HEK293 (cell line): Measurements from ENCODE around the gene VHLL.
A peak's percentile ranks its signal among the peaks of the same experiment; 100 is the strongest.

ENCODE experiments used
- GLI4 ChIP-seq: fragments of 450-650 bp; formaldehyde crosslinking; IDR thresholded peaks from 2 replicates; pipeline ENCODE4 v1.5.1; 2016; ENCODE audit warnings: missing biosample characterization, missing genetic modification characterization
- KLF1 ChIP-seq: fragments of 450-650 bp; formaldehyde crosslinking; IDR thresholded peaks from 2 replicates; pipeline ENCODE4 v1.5.1; 2016; ENCODE audit warnings: missing biosample characterization, missing genetic modification characterization
- MEIS1 ChIP-seq: sonication (generic); formaldehyde crosslinking; IDR thresholded peaks from 2 replicates; pipeline ENCODE4 v1.8.1; 2022; ENCODE audit warnings: missing genetic modification reagents, mild to moderate bottlenecking, borderline replicate concordance
- WT1 ChIP-seq: fragments of 450-650 bp; formaldehyde crosslinking; IDR thresholded peaks from 2 replicates; pipeline ENCODE4 v1.5.1; 2016; ENCODE audit warnings: missing biosample characterization, missing genetic modification characterization
- ZBTB48 ChIP-seq: fragments of 450-650 bp; formaldehyde crosslinking; IDR thresholded peaks from 2 replicates; pipeline ENCODE4 v1.5.1; 2016; ENCODE audit warnings: missing biosample characterization, missing genetic modification characterization
- ZBTB8A ChIP-seq: fragments of 450-650 bp; formaldehyde crosslinking; IDR thresholded peaks from 2 replicates; pipeline ENCODE4 v1.5.1; 2016; ENCODE audit warnings: missing biosample characterization, missing genetic modification characterization
- ZFP69B ChIP-seq: fragments of 450-650 bp; formaldehyde crosslinking; IDR thresholded peaks from 2 replicates; pipeline ENCODE4 v1.5.1; 2016; ENCODE audit warnings: missing biosample characterization, missing genetic modification characterization
- ZNF155 ChIP-seq: fragments of 450-650 bp; formaldehyde crosslinking; IDR thresholded peaks from 2 replicates; pipeline ENCODE4 v1.5.1; 2016; ENCODE audit warnings: missing biosample characterization, missing genetic modification characterization
- ZNF157 ChIP-seq: fragments of 450-650 bp; formaldehyde crosslinking; IDR thresholded peaks from 2 replicates; pipeline ENCODE4 v1.5.1; 2016; ENCODE audit warnings: missing biosample characterization, missing genetic modification characterization
- ZNF211 ChIP-seq: fragments of 450-650 bp; formaldehyde crosslinking; IDR thresholded peaks from 2 replicates; pipeline ENCODE4 v1.5.1; 2016; ENCODE audit warnings: low read depth, missing biosample characterization, missing genetic modification characterization
- ZNF366 ChIP-seq: fragments of 450-650 bp; formaldehyde crosslinking; conservative IDR thresholded peaks from 2 replicates; pipeline ENCODE4 v1.5.1; 2016; ENCODE audit warnings: missing biosample characterization, missing genetic modification characterization
- ZNF391 ChIP-seq: fragments of 450-650 bp; formaldehyde crosslinking; IDR thresholded peaks from 2 replicates; pipeline ENCODE4 v1.5.1; 2016; ENCODE audit warnings: low read depth, missing biosample characterization, missing genetic modification characterization, borderline replicate concordance
- ZNF404 ChIP-seq: fragments of 450-650 bp; formaldehyde crosslinking; IDR thresholded peaks from 2 replicates; pipeline ENCODE4 v1.5.1; 2017; ENCODE audit warnings: missing biosample characterization, missing genetic modification characterization
- ZNF423 ChIP-seq: fragments of 450-650 bp; formaldehyde crosslinking; IDR thresholded peaks from 2 replicates; pipeline ENCODE4 v1.5.1; 2016; ENCODE audit warnings: missing biosample characterization, missing genetic modification characterization
- ZNF473 ChIP-seq: fragments of 450-650 bp; formaldehyde crosslinking; IDR thresholded peaks from 2 replicates; pipeline ENCODE4 v1.5.1; 2017; ENCODE audit warnings: missing biosample characterization, missing genetic modification characterization
- ZNF501 ChIP-seq: fragments of 450-650 bp; formaldehyde crosslinking; IDR thresholded peaks from 2 replicates; pipeline ENCODE4 v1.5.1; 2016; ENCODE audit warnings: missing biosample characterization, missing genetic modification characterization
- ZNF521 ChIP-seq: fragments of 450-650 bp; formaldehyde crosslinking; IDR thresholded peaks from 2 replicates; pipeline ENCODE4 v1.5.1; 2017; ENCODE audit warnings: missing biosample characterization, mild to moderate bottlenecking, missing genetic modification characterization
- ZNF529 ChIP-seq: fragments of 450-650 bp; formaldehyde crosslinking; IDR thresholded peaks from 2 replicates; pipeline ENCODE4 v1.5.1; 2017; ENCODE audit warnings: missing genetic modification characterization, missing biosample characterization; ENCODE audit not compliant: insufficient replicate concordance
- ZNF549 ChIP-seq: fragments of 450-650 bp; IDR thresholded peaks from 2 replicates; pipeline ENCODE4 v1.5.1; 2018; ENCODE audit warnings: missing biosample characterization, missing genetic modification characterization, mild to moderate bottlenecking, inconsistent platforms, moderate library complexity
- ZNF571 ChIP-seq: fragments of 450-650 bp; formaldehyde crosslinking; IDR thresholded peaks from 2 replicates; pipeline ENCODE4 v1.5.0; 2017; ENCODE audit warnings: missing biosample characterization, missing genetic modification characterization
- ZNF610 ChIP-seq: fragments of 450-650 bp; formaldehyde crosslinking; IDR thresholded peaks from 2 replicates; pipeline ENCODE4 v1.5.1; 2016; ENCODE audit warnings: missing biosample characterization, missing genetic modification characterization, borderline replicate concordance
- ZNF623 ChIP-seq: fragments of 450-650 bp; formaldehyde crosslinking; IDR thresholded peaks from 2 replicates; pipeline ENCODE4 v1.5.1; 2016; ENCODE audit warnings: missing biosample characterization, missing genetic modification characterization
- ZNF654 ChIP-seq: fragments of 450-650 bp; formaldehyde crosslinking; IDR thresholded peaks from 2 replicates; pipeline ENCODE4 v1.5.1; 2016; ENCODE audit warnings: low read depth, missing biosample characterization, missing genetic modification characterization
- ZNF677 ChIP-seq: fragments of 450-650 bp; IDR thresholded peaks from 2 replicates; pipeline ENCODE4 v1.5.0; 2018; ENCODE audit warnings: missing biosample characterization, mild to moderate bottlenecking, missing genetic modification characterization, moderate library complexity
- ZNF747 ChIP-seq: fragments of 450-650 bp; formaldehyde crosslinking; IDR thresholded peaks from 2 replicates; pipeline ENCODE4 v1.5.1; 2016; ENCODE audit warnings: missing biosample characterization, missing genetic modification characterization
- TF ChIP-seq, protein P1 (sequence below): sonication (generic); formaldehyde crosslinking; IDR thresholded peaks from 2 replicates; pipeline ENCODE4 v1.8.1; 2022; ENCODE audit warnings: mild to moderate bottlenecking, moderate library complexity, missing genetic modification reagents
- TF ChIP-seq, protein P2 (sequence below): fragments of 450-650 bp; formaldehyde crosslinking; IDR thresholded peaks from 2 replicates; pipeline ENCODE4 v1.5.1; 2016; ENCODE audit warnings: missing biosample characterization, missing genetic modification characterization, borderline replicate concordance
- TF ChIP-seq, protein P3 (sequence below): fragments of 450-650 bp; formaldehyde crosslinking; optimal IDR thresholded peaks from 2 replicates; pipeline ENCODE3; 2016; ENCODE audit warnings: missing biosample characterization, mild to moderate bottlenecking, missing genetic modification characterization
- TF ChIP-seq, protein P4 (sequence below): fragments of 450-650 bp; formaldehyde crosslinking; IDR thresholded peaks from 2 replicates; pipeline ENCODE4 v1.5.1; 2016; ENCODE audit warnings: missing biosample characterization, missing genetic modification characterization
- TF ChIP-seq, protein P5 (sequence below): fragments of 450-650 bp; formaldehyde crosslinking; IDR thresholded peaks from 2 replicates; pipeline ENCODE4 v1.5.1; 2016; ENCODE audit warnings: missing biosample characterization, missing genetic modification characterization
- TF ChIP-seq, protein P6 (sequence below): fragments of 450-650 bp; formaldehyde crosslinking; IDR thresholded peaks from 2 replicates; pipeline ENCODE4 v1.5.1; 2016; ENCODE audit warnings: missing biosample characterization, missing genetic modification characterization

The VHLL gene

DNA sequence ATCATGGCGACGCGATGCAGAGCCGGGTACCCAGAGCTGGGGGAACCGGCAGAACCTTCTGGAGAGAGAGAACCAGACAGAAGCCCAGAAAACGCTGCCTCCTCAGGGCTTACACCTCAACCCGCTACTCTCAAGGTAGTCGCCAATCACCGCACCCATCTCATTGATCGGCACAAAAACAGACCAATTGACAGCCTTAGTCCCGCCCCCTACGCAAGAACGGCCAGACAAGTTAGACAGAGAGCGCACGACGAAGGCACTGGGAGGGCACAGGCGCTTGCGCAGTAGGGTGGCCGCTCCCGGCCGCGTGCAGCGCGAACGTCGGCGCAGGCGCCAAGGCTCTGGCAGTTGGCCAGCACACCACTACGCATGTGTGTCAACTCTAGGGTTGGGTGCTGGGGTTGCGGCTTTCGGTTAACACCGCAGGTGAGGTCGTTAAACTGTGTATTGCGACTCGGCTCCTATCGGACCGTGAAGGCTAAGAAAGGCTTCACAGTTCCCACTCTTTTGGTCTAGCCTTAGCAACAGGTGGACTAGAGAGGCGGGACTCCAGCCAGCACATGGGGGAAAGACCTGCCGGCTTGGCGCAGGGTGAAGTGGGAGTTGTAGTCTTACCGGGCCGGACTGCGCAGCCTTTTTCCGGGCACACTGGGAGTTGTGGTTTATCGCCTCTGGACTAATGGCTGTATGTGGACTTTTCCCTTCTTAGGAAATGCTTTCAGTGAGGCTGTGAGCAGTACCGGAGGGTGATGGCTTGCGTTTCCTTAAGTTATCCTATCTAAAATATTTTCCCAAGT lies 39.3 kb upstream of the VHLL start, which contains the start of the genes CCT3 and TSACC (continued):
- TF ChIP-seq, protein P1, sequence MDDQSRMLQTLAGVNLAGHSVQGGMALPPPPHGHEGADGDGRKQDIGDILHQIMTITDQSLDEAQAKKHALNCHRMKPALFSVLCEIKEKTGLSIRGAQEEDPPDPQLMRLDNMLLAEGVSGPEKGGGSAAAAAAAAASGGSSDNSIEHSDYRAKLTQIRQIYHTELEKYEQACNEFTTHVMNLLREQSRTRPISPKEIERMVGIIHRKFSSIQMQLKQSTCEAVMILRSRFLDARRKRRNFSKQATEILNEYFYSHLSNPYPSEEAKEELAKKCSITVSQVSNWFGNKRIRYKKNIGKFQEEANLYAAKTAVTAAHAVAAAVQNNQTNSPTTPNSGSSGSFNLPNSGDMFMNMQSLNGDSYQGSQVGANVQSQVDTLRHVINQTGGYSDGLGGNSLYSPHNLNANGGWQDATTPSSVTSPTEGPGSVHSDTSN (CRISPR knock-in tag) = peak; percentile 98
- TF ChIP-seq ZNF155 = no peak
- no peak for TF ChIP-seq ZNF473 (tag by site-specific recombination)
- no peak for TF ChIP-seq ZNF529 (tag by site-specific recombination)
- TF ChIP-seq MEIS1 (CRISPR knock-in tag) = no peak
- TF ChIP-seq ZNF549 (tag by site-specific recombination) = no peak
- no peak for TF ChIP-seq ZNF623
- no peak for TF ChIP-seq ZNF677 (tag by site-specific recombination)
- TF ChIP-seq, protein P2, sequence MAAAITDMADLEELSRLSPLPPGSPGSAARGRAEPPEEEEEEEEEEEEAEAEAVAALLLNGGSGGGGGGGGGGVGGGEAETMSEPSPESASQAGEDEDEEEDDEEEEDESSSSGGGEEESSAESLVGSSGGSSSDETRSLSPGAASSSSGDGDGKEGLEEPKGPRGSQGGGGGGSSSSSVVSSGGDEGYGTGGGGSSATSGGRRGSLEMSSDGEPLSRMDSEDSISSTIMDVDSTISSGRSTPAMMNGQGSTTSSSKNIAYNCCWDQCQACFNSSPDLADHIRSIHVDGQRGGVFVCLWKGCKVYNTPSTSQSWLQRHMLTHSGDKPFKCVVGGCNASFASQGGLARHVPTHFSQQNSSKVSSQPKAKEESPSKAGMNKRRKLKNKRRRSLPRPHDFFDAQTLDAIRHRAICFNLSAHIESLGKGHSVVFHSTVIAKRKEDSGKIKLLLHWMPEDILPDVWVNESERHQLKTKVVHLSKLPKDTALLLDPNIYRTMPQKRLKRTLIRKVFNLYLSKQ (tag by site-specific recombination) = no peak
- TF ChIP-seq GLI4 (tag by site-specific recombination) = no peak
- no peak for TF ChIP-seq ZNF747 (tag by site-specific recombination)
- no peak for TF ChIP-seq ZNF423 (tag by site-specific recombination)
- TF ChIP-seq ZNF610 (tag by site-specific recombination) = no peak
- TF ChIP-seq ZNF521 (tag by site-specific recombination) = no peak
- TF ChIP-seq ZNF501 (tag by site-specific recombination) = no peak
- TF ChIP-seq ZNF366 (tag by site-specific recombination) = peak; percentile 96
- TF ChIP-seq ZNF211 = no peak
- TF ChIP-seq KLF1 (tag by site-specific recombination) = no peak
- no peak for TF ChIP-seq ZNF571 (tag by site-specific recombination)
- TF ChIP-seq ZNF157 = no peak
- TF ChIP-seq ZNF404 (tag by site-specific recombination) = no peak
- TF ChIP-seq WT1 (tag by site-specific recombination) = peak; percentile 3; the same call in 1 of the 2 replicates
- TF ChIP-seq, protein P3, sequence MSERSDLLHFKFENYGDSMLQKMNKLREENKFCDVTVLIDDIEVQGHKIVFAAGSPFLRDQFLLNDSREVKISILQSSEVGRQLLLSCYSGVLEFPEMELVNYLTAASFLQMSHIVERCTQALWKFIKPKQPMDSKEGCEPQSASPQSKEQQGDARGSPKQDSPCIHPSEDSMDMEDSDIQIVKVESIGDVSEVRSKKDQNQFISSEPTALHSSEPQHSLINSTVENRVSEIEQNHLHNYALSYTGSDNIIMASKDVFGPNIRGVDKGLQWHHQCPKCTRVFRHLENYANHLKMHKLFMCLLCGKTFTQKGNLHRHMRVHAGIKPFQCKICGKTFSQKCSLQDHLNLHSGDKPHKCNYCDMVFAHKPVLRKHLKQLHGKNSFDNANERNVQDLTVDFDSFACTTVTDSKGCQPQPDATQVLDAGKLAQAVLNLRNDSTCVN = peak; percentile 70
- TF ChIP-seq, protein P4, sequence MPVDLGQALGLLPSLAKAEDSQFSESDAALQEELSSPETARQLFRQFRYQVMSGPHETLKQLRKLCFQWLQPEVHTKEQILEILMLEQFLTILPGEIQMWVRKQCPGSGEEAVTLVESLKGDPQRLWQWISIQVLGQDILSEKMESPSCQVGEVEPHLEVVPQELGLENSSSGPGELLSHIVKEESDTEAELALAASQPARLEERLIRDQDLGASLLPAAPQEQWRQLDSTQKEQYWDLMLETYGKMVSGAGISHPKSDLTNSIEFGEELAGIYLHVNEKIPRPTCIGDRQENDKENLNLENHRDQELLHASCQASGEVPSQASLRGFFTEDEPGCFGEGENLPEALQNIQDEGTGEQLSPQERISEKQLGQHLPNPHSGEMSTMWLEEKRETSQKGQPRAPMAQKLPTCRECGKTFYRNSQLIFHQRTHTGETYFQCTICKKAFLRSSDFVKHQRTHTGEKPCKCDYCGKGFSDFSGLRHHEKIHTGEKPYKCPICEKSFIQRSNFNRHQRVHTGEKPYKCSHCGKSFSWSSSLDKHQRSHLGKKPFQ = peak; percentile 82
- TF ChIP-seq, protein P5, sequence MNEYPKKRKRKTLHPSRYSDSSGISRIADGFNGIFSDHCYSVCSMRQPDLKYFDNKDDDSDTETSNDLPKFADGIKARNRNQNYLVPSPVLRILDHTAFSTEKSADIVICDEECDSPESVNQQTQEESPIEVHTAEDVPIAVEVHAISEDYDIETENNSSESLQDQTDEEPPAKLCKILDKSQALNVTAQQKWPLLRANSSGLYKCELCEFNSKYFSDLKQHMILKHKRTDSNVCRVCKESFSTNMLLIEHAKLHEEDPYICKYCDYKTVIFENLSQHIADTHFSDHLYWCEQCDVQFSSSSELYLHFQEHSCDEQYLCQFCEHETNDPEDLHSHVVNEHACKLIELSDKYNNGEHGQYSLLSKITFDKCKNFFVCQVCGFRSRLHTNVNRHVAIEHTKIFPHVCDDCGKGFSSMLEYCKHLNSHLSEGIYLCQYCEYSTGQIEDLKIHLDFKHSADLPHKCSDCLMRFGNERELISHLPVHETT (tag by site-specific recombination) = no peak; the same call in 1 of the 2 replicates
- no peak for TF ChIP-seq ZBTB48 (tag by site-specific recombination)
- TF ChIP-seq ZNF654 (tag by site-specific recombination) = no peak
- TF ChIP-seq ZNF391 (tag by site-specific recombination) = 0 out of 2 replicates have a peak, but pooled peaks have one; percentile 7
- TF ChIP-seq, protein P6, sequence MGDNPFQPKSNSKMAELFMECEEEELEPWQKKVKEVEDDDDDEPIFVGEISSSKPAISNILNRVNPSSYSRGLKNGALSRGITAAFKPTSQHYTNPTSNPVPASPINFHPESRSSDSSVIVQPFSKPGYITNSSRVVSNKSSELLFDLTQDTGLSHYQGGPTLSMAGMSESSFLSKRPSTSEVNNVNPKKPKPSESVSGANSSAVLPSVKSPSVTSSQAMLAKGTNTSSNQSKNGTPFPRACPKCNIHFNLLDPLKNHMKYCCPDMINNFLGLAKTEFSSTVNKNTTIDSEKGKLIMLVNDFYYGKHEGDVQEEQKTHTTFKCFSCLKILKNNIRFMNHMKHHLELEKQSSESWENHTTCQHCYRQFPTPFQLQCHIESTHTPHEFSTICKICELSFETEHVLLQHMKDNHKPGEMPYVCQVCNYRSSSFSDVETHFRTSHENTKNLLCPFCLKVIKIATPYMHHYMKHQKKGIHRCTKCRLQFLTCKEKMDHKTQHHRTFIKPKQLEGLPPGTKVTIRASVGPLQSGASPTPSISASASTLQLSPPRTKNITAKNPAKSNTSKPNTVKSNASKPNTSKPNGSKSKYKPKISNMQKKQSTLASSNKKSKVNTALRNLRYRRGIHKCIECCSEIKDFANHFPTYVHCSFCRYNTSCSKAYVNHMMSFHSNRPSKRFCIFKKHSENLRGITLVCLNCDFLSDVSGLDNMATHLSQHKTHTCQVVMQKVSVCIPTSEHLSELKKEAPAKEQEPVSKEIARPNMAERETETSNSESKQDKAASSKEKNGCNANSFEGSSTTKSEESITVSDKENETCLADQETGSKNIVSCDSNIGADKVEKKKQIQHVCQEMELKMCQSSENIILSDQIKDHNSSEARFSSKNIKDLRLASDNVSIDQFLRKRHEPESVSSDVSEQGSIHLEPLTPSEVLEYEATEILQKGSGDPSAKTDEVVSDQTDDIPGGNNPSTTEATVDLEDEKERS (tag by site-specific recombination) = no peak
- peak; percentile 99 for TF ChIP-seq ZBTB8A (tag by site-specific recombination)
- 0 out of 2 replicates have a peak, but pooled peaks have one; percentile 14 for TF ChIP-seq ZFP69B (tag by site-specific recombination)
